K562 (cell line): ENCODE data around the gene PSAT1. TPM values are rescaled to one million over a fixed set of nuclear protein-coding genes. Genes with fewer than 3 reads are reported as not detected.

ENCODE experiments used
- ARID4B ChIP-seq: sonication (generic); formaldehyde crosslinking; IDR thresholded peaks from 2 replicates; pipeline ENCODE4 v1.8.0; 2022; ENCODE audit warnings: mild to moderate bottlenecking, missing genetic modification reagents
- ATF3 ChIP-seq, 2 experiments: fragments of 450-650 bp in 1 of 2; sonication (generic) in 1 of 2; formaldehyde crosslinking in 1 of 2; IDR thresholded peaks in 1 of 2; conservative IDR thresholded peaks in 1 of 2; 2 replicates each; pipeline versions ENCODE4 v1.6.1 to v1.8.1; 2016 to 2023; ENCODE audit warnings: mild to moderate bottlenecking in 2 of 2, moderate library complexity in 2 of 2, inconsistent platforms in 1 of 2, missing genetic modification reagents in 1 of 2
- ATF4 ChIP-seq: fragments of 450-650 bp; formaldehyde crosslinking; IDR thresholded peaks from 2 replicates; pipeline ENCODE4 v1.4.0; 2022; ENCODE audit warnings: mild to moderate bottlenecking, moderate library complexity
- CREB1 ChIP-seq, 2 experiments: sonication (generic) in 1 of 2; formaldehyde crosslinking in 1 of 2; IDR thresholded peaks; 2 replicates each; pipeline versions ENCODE4 v1.6.1 to v1.8.0; 2012 to 2022; ENCODE audit warnings: inconsistent platforms in 1 of 2, mild to moderate bottlenecking in 1 of 2, missing genetic modification reagents in 1 of 2, moderate library complexity in 1 of 2
- FOS ChIP-seq: IDR thresholded peaks from 3 replicates; pipeline ENCODE4 v1.6.1; 2011; ENCODE audit not compliant: insufficient read length; ENCODE audit errors: extremely low read depth
- FOXP1 ChIP-seq: sonication (generic); formaldehyde crosslinking; IDR thresholded peaks from 2 replicates; pipeline ENCODE4 v1.8.0; 2022; ENCODE audit warnings: mild to moderate bottlenecking, missing genetic modification reagents
- MBD2 ChIP-seq: sonication (generic); IDR thresholded peaks from 2 replicates; pipeline ENCODE4 v1.6.1; 2016; ENCODE audit warnings: low read depth, borderline replicate concordance
- MTA1 ChIP-seq: fragments of 450-650 bp; IDR thresholded peaks from 2 replicates; pipeline ENCODE4 v1.6.1; 2017; ENCODE audit warnings: borderline replicate concordance
- NEUROD1 ChIP-seq: fragments of 150-350 bp; IDR thresholded peaks from 2 replicates; pipeline ENCODE4 v1.6.1; 2014; ENCODE audit warnings: borderline replicate concordance, low read length, low read depth; ENCODE audit not compliant: partially characterized antibody
- NFYB ChIP-seq: IDR thresholded peaks from 2 replicates; pipeline ENCODE4 v1.6.1; 2011; ENCODE audit warnings: mild to moderate bottlenecking, moderate library complexity; ENCODE audit not compliant: insufficient read length; ENCODE audit errors: extremely low read depth
- NRF1 ChIP-seq, 2 experiments: fragments of 450-650 bp; IDR thresholded peaks in 1 of 2; conservative IDR thresholded peaks in 1 of 2; 2 replicates each; pipeline ENCODE4 v1.6.1; 2014; ENCODE audit warnings: mild to moderate bottlenecking in 2 of 2
- PHF8 ChIP-seq: fragments of 200-600 bp; sonication (generic); IDR thresholded peaks from 2 replicates; pipeline ENCODE4 v1.6.1; 2012; ENCODE audit warnings: mixed run types, mild to moderate bottlenecking, inconsistent platforms, low read length, moderate library complexity, borderline replicate concordance
- POLR2G ChIP-seq: fragments of 200-400 bp; formaldehyde crosslinking; IDR thresholded peaks from 2 replicates; pipeline ENCODE4 v1.6.1; 2017; ENCODE audit warnings: low read depth, mild to moderate bottlenecking, antibody characterized with exemption, low read length, moderate library complexity
- RBBP5 ChIP-seq: fragments of 200-600 bp; sonication (generic); IDR thresholded peaks from 2 replicates; pipeline ENCODE4 v1.6.1; 2012; ENCODE audit warnings: borderline replicate concordance, mild to moderate bottlenecking, low read length, control low read depth, inconsistent platforms; ENCODE audit not compliant: insufficient read depth, poor library complexity, severe bottlenecking
- RBFOX2 ChIP-seq: fragments of 200-400 bp; formaldehyde crosslinking; IDR thresholded peaks from 2 replicates; pipeline ENCODE4 v1.6.1; 2017; ENCODE audit warnings: low read depth, mild to moderate bottlenecking, low read length, moderate library complexity
- polyA plus RNA-seq, 8 experiments: library from polyadenylated mRNA; depleted of rRNA in 4 of 8; stranded (reverse) in 5 of 8; unstranded in 3 of 8; fragments of >200 nt; fragmentation: Nextera tagmentation in 2 of 8; fragmentation: Illumina TruSeq in 1 of 8; extraction: Ambion mirVana in 2 of 8; extraction: Trizol in 1 of 8; gene quantifications; 2 replicates each; pipeline versions ENCODE4 v1.2.1 to v1.2.3, GENCODE V29; 2011 to 2014; ENCODE audit warnings: inconsistent platforms in 1 of 8, missing spikeins in 1 of 8
- total RNA-seq, 7 experiments: library from RNA; depleted of rRNA in 6 of 7; stranded (reverse); fragments of >200 nt in 6 of 7; fragmentation: Illumina TruSeq in 2 of 7; extraction: Trizol in 2 of 7; gene quantifications; 2 replicates each; pipeline versions ENCODE4 v1.2.1 to v1.2.3, GENCODE V29; 2011 to 2021; ENCODE audit warnings: low replicate concordance in 1 of 7

PSAT1 gene
- total and polyA plus RNA-seq, 9 of the 15 experiments (the other 6 are each of a cell fraction or from before 2014, with no cell fraction given) = 29.7 to 151 (median 98.3) TPM

- TF ChIP-seq ARID4B (CRISPR knock-in tag) (peak; percentile 73; the same call in 1 of the 2 replicates), MBD2 (peak; percentile 97), FOS (peak; percentile 96), CREB1 (IDR thresholded peaks at IDR 0.05) (0 out of 2 replicates have a peak, but pooled peaks have one; percentile 39), CREB1 (CRISPR knock-in tag; IDR thresholded peaks at IDR 0.05) (no peak), ATF3 (IDR thresholded peaks at IDR 0.05) (peak; percentile 76), ATF3 (CRISPR knock-in tag; conservative IDR thresholded peaks at IDR 0.05) (no peak), PHF8 (peak; percentile 75; the same call in 1 of the 2 replicates), ATF4 (peak; percentile 96), MTA1 (no peak), NEUROD1 (peak; percentile 82), NFYB (peak; percentile 82), FOXP1 (CRISPR knock-in tag) (peak; percentile 77), RBBP5 (peak; percentile 78), POLR2G (peak; percentile 99), NRF1 (conservative IDR thresholded peaks at IDR 0.05 in 1 of 2, IDR thresholded peaks at IDR 0.05 in 1 of 2) (peak; percentile 76 to 82), RBFOX2 (peak; percentile 100)
Observed at GRCh38 chr9:78296893-78297671, at the start of gene PSAT1 (continued).
